Measurements from ENCODE around the gene KHDRBS2. TPM values are rescaled to one million over a fixed set of nuclear protein-coding genes. Genes with fewer than 3 reads are reported as not detected.

The KHDRBS2 gene
- total RNA-seq, 1 donor from 2014 or later: not detected

DNA sequence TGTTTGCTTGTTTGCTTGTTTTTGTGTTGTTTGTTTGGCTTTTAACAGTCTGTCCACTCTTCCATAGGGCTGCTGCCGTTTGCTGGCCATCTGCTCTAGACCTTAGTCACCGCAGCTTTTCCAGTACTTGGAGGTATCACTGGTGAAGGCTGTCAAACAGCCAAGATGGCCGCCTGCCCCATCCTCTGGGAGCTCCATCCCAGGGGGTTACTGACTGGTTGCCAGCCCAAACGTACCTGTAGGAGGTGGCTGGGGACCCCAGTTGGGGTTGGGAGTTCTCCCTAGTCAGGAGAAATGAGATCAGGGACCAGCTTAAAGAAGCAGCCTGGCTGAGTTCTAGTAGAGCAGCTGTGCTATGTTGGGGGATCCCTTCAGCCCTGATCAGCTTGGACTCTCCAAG lies 418.4 kb downstream of the KHDRBS2 start:
- TF ChIP-seq, protein P1, sequence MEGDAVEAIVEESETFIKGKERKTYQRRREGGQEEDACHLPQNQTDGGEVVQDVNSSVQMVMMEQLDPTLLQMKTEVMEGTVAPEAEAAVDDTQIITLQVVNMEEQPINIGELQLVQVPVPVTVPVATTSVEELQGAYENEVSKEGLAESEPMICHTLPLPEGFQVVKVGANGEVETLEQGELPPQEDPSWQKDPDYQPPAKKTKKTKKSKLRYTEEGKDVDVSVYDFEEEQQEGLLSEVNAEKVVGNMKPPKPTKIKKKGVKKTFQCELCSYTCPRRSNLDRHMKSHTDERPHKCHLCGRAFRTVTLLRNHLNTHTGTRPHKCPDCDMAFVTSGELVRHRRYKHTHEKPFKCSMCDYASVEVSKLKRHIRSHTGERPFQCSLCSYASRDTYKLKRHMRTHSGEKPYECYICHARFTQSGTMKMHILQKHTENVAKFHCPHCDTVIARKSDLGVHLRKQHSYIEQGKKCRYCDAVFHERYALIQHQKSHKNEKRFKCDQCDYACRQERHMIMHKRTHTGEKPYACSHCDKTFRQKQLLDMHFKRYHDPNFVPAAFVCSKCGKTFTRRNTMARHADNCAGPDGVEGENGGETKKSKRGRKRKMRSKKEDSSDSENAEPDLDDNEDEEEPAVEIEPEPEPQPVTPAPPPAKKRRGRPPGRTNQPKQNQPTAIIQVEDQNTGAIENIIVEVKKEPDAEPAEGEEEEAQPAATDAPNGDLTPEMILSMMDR (conservative IDR thresholded peaks at IDR 0.05; ENCODE audit: low read depth, low read length): no peak
- no peak for DNase-seq (ENCODE audit: low read depth)

DNA sequence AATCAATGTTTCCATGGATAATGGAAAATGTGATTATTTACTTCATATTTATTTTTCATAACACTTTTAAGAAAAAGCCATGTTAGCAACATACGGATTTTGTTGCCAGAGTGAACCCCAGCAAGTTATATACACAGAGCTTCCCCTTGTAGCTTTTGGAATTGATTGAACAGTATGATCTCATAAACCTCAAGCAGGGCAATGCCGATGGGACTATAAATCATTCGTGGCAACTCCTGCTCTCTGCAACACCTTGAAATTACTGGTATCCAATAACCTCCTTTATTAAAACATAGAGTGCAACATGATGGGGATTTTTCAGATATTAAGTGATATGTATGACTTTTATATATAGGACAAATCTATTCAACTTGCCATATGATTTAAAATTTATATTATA lies 428.5 kb downstream of the KHDRBS2 start:
- TF ChIP-seq, protein P1 (conservative IDR thresholded peaks at IDR 0.05; ENCODE audit: low read depth, low read length): no peak
- no peak for DNase-seq (ENCODE audit: low read depth)
- H3K4me3 ChIP-seq (ENCODE audit: low read depth, low read length): no peak overlapping the region

More for the DNA sequence above, 418.4 kb downstream of the KHDRBS2 start:
- no peak overlapping the region for H3K4me3 ChIP-seq (ENCODE audit: low read depth, low read length)

DNA sequence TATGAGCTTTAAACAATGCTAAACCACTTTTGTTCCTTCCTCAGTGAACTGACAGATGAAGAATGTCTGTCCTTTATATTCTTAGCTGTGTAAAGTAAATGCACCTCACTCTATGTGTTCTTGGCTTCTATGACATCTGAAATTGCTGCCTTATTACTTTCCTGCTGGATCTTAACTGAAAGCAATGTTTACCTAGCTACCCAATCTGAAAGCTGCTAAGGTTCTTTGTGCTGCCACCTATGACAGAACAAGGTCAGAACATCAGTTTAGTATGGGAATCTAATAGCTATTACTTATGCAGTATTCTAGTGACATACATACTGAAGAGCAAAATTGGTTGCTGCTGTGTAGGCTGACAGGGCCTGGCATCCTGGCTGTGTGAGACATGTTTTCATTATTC lies 444.1 kb downstream of the KHDRBS2 start:
- TF ChIP-seq, protein P1 (conservative IDR thresholded peaks at IDR 0.05; ENCODE audit: low read depth, low read length): no peak
- peak; percentile 19 for DNase-seq (ENCODE audit: low read depth)
- no peak overlapping the region for H3K4me3 ChIP-seq (ENCODE audit: low read depth, low read length)

DNA sequence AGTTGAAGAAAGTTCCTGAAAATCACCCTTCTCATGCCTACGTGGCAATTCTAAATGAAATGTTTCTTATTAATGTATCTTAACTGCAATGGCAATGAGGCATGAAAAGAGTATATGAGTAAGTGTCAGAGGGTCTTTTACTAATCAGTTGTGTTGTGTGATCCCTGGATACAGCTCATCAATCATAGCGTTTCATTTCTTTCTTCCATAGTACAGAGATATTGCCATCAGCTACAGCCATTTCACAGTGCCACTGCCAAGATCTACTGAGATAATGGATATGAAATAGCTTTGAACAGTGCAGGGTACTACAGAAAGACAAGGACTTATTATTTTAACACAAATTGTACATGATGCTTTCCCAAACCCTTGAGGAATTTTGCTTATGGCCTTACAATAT lies 450.8 kb downstream of the KHDRBS2 start:
- TF ChIP-seq, protein P1 (conservative IDR thresholded peaks at IDR 0.05; ENCODE audit: low read depth, low read length): no peak
- no peak overlapping the region for H3K4me3 ChIP-seq (ENCODE audit: low read depth, low read length)
- no peak for DNase-seq (ENCODE audit: low read depth)

DNA sequence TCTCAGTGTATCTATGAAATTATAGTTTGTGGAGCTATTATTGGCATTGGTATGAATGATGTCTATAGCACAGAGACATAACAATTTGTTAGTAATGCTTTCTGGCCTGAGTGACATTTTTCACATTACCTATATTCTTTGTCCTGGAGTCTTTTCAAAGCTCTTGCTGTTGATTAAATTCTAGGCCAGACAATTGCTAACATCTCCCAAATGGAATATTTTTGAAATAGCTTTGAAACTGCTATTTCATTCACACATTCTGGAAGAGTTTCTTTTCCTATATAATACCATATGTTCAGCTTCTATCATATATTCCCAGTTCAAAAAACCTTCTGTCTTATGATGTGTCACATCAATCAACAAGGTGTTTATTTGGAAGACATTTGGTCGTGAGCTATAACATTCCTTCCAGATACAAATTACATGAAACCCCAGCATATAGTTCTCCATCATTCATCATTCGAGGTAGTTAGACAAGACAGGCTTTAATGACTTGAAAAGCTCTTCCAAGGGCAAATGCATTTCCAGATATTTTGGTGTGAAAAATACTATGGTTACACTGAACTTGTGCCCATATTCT lies 452.8 kb downstream of the KHDRBS2 start:
- TF ChIP-seq, protein P1 (conservative IDR thresholded peaks at IDR 0.05; ENCODE audit: low read depth, low read length): no peak
- H3K4me3 ChIP-seq (ENCODE audit: low read depth, low read length): no peak overlapping the region
- no peak for DNase-seq (ENCODE audit: low read depth)

DNA sequence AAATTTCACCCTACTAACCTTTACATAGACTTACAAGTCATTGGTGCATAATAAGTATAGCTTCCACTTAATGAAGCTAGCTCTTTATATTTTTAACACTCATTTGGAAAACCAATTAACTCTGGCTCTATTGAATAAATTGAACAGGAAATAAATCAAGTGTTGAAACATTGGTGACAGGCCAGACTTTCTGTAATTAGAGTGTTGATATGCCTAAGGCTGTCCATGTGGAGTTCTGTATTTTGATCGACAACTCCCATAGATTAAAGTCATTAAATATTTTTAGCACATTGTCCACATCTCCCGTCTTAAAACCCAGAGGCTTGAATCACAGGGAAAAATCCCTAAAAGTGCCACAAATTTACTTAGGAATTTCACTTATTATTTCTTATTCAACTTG lies 468.3 kb downstream of the KHDRBS2 start:
- TF ChIP-seq, protein P1 (conservative IDR thresholded peaks at IDR 0.05; ENCODE audit: low read depth, low read length): no peak
- H3K4me3 ChIP-seq (ENCODE audit: low read depth, low read length): no peak overlapping the region
- DNase-seq (ENCODE audit: low read depth): no peak

DNA sequence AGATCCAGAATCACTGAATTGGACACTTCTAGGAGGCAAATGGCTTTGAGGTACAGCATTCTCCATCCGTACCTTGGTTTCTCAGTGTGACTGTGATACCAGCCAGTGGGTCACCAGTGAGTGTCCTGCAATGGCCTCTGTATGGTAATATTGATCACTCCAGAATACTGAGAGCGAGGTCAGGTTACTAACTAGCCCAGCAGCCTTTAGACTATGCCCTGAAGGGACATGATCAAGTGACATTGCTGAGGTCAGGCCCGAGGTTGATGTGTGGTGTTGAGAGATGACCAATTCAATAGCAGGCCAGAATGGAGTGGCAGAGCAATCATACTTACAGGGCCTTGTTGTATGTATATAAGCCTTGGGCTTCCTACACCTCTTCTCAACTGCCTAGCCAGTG lies 476.0 kb downstream of the KHDRBS2 start:
- no peak for DNase-seq (ENCODE audit: low read depth)
- TF ChIP-seq, protein P1 (conservative IDR thresholded peaks at IDR 0.05; ENCODE audit: low read depth, low read length): no peak
- H3K4me3 ChIP-seq (ENCODE audit: low read depth, low read length): no peak overlapping the region

Data from epithelial cell of proximal tubule (primary cell).